ENCODE measurements around the gene TRIM34.
A peak's percentile ranks its signal among the peaks of the same experiment; 100 is the strongest.

The TRIM34 gene

DNA sequence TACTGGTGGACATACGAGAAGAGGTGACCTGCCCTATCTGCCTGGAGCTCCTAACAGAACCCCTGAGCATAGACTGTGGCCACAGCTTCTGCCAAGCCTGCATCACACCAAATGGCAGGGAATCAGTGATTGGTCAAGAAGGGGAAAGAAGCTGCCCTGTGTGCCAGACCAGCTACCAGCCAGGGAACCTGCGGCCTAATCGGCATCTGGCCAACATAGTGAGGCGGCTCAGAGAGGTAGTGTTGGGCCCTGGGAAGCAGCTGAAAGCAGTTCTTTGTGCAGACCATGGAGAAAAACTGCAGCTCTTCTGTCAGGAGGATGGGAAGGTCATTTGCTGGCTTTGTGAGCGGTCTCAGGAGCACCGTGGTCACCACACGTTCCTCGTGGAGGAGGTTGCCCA, 21.5 kb upstream of the TRIM34 start:
- Mint-ChIP-seq H3K36me3 (ENCODE audit: low read depth) (no peaks in the 10 kb centered on the region), H3K4me3 (no peak overlapping the region), H3K9me3 (no peaks in the 10 kb centered on the region), H3K27me3 (peaks cover 2% of the 10 kb centered on the region), H3K4me1 (no peaks in the 10 kb centered on the region), H3K27ac (no peak overlapping the region)
- DNase-seq, result no peak
- ATAC-seq, result no peak

DNA sequence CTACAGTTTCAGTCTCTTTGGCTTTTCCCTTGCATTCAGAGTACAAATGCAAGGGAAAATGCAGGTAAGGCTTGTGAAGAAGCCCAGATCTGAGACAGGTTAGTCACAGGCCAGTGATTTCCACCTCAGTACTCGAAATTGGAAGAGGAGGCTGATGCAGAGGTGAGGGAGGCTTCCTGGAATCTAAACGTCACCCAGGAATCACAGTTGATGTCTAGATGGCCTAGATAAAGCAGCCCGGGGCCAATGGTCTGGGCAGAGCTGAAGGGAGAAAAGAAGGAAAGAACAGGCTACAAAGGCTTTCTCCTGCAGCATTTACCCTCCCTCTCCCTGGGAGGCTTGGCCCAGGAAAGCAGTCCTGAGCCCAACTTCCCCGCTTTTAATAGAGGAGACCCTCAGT, 19.9 kb upstream of the TRIM34 start:
- no peak overlapping the region for H3K27ac Mint-ChIP-seq
- DNase-seq (no peak), ATAC-seq (no peak)
- H3K4me1 Mint-ChIP-seq, result no peaks in the 10 kb centered on the region
- H3K4me3 Mint-ChIP-seq, result no peak overlapping the region
- H3K36me3 Mint-ChIP-seq (ENCODE audit: low read depth), result no peaks in the 10 kb centered on the region
- H3K9me3 Mint-ChIP-seq, result no peaks in the 10 kb centered on the region
- H3K27me3 Mint-ChIP-seq, result no peaks in the 10 kb centered on the region

DNA sequence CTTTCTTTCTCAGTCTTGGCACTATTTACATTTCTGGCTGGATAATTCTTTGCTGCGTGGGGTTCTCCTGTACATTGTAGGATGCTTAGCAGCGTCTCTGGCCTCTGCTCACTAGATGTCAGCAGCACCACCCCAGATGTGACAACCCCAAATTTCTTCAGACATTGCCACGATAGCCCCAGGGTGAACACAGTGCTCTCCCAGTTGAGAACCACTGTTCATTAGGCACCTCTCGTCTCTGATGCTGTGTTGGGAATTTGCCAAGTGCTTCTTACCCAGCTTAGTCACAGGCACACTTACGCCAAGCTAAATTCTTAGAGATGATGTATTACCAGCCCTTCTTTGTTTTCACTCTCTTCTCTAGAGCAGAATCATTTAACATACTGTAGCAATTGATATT, 19.0 kb upstream of the TRIM34 start:
- Mint-ChIP-seq H3K4me1 (no peaks in the 10 kb centered on the region), H3K4me3 (no peak overlapping the region), H3K27me3 (no peaks in the 10 kb centered on the region), H3K27ac (no peak overlapping the region), H3K9me3 (no peaks in the 10 kb centered on the region), H3K36me3 (ENCODE audit: low read depth) (no peaks in the 10 kb centered on the region)
- DNase-seq, result no peak
- ATAC-seq, result peak; percentile 31

DNA sequence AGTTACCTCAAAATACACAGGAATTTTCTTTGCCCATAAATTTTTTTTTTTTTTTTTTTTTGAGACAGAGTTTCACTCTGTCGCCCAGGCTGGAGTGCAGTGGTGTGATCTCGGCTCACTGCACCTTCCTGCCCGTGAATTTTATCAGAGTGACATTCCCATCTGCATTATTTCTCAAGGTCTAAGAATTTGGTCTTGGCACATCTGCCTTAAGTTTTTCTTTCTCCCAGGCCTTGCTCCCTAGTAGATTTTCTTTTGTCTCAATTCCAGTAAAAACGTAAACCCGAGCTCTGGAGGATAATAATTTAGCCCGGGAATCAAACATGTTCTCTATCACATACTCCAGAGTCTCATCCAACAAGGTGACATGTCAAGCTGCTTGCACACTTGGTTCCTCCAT, 16.0 kb upstream of the TRIM34 start:
- DNase-seq, result no peak
- no peaks in the 10 kb centered on the region for H3K9me3 Mint-ChIP-seq
- no peak overlapping the region for H3K4me3 Mint-ChIP-seq
- H3K4me1 Mint-ChIP-seq, result no peaks in the 10 kb centered on the region
- H3K27me3 Mint-ChIP-seq, result no peaks in the 10 kb centered on the region
- ATAC-seq, result no peak
- H3K27ac Mint-ChIP-seq, result no peak overlapping the region
- H3K36me3 Mint-ChIP-seq (ENCODE audit: low read depth), result no peaks in the 10 kb centered on the region

DNA sequence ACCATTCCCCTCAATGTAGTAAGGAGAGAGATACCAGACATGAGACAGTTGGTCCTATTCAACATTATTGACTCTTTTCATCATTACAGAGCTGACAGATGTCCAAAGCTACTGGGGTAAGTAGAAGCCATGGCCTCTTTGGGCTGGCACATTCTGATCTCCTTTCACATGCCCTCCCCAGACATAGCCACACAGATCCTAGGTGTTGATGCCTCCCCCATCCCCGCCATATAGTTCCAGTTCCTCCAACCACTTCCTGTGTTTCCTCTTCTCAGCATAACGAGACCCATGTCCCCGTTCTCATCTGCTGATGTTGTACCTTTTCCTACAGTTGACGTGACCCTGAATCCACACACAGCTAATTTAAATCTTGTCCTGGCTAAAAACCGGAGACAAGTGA, 14.4 kb upstream of the TRIM34 start:
- Mint-ChIP-seq H3K4me3 (no peak overlapping the region), H3K36me3 (ENCODE audit: low read depth) (no peaks in the 10 kb centered on the region), H3K4me1 (no peaks in the 10 kb centered on the region), H3K27me3 (no peaks in the 10 kb centered on the region), H3K9me3 (no peaks in the 10 kb centered on the region), H3K27ac (no peak overlapping the region)
- ATAC-seq, result no peak
- no peak for DNase-seq

DNA sequence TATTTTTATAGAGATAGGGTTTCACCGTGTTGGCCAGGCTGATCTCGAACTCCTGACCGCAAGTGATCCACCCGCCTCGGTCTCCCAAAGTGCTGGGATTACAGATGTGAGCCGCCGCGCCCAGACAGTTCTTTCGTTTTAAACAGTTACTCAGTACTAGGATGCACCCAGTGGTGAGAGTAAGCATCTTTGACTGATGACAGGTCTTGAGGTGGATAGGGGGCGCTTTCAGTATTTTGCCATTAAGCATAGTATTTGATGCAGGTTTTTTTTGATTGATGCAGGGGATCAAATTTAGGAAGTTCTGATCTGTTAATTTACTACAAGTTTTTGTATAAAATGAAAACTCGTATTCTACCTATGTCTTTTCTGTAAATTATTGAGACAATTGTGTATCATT, 13.2 kb upstream of the TRIM34 start:
- no peak overlapping the region for H3K4me3 Mint-ChIP-seq
- H3K9me3 Mint-ChIP-seq, result no peaks in the 10 kb centered on the region
- no peak for DNase-seq
- no peak for ATAC-seq
- no peaks in the 10 kb centered on the region for H3K36me3 Mint-ChIP-seq (ENCODE audit: low read depth)
- H3K4me1 Mint-ChIP-seq, result no peaks in the 10 kb centered on the region
- no peaks in the 10 kb centered on the region for H3K27me3 Mint-ChIP-seq
- H3K27ac Mint-ChIP-seq, result no peak overlapping the region

DNA sequence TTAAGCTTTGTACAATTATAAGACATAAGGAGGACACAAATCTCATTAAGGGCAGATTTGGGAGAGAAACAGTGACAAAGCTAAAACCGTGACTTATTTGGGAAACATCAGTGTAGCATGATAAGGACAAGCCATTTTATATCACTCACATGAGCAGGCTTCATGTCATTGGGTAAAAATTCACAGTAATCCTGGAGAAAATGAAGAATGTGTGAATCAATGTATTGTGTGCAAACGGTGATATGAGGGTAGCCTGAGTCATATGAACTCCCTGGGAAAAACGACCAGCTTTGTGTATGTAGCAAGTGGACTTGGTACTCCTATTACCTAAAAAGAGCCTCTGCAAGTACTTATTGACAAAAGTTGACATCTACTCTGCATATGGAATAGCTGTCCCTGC, 6.0 kb upstream of the TRIM34 start:
- DNase-seq (no peak), ATAC-seq (no peak)
- H3K27me3 Mint-ChIP-seq, result no peaks in the 10 kb centered on the region
- H3K9me3 Mint-ChIP-seq, result no peaks in the 10 kb centered on the region
- no peak overlapping the region for H3K27ac Mint-ChIP-seq
- H3K36me3 Mint-ChIP-seq (ENCODE audit: low read depth), result no peaks in the 10 kb centered on the region
- no peak overlapping the region for H3K4me3 Mint-ChIP-seq
- H3K4me1 Mint-ChIP-seq, result peaks cover 3% of the 10 kb centered on the region

DNA sequence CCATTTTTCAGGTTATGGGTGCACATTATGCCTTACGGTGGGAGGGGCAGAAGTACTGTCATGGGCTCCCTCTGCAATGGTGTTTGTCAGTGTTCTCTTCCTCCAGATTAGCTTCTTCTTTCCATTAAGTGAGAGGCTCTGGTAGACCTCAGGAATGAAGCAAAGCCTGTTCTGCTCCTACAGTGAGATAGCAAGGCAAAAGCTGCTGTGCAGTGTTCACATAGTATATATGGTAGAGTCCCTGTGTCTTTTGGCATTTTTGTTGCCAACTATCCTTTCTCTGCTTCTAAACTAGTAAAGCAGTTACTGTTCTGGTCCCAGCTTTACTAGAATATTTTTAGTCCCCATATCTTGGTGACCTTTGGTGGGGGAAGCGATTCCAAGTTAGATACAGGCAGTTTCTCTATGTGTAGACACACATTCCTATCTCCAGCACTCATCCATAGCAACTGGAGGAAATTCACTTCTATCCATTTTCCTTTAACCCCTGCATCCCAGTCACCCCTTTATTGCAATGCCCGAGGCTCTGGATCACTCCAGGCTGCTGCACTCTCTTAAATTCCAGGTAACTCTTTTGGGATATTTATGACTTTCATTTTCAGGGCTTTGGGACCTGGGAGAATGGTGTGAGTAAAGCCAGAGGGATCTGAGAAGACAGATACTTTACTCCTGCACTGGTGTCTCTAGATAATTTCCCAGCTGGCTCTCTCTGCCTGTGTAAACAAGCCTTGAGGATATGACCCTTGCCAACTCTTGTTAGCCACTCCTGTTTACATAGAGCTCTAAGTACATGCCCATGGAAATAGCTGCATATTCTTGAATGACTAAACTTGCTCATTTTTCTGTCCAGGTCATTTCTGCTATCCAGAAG, 3.9 kb upstream of the TRIM34 start:
- peaks cover 20% of the 10 kb centered on the region for H3K4me1 Mint-ChIP-seq
- no peaks in the 10 kb centered on the region for H3K9me3 Mint-ChIP-seq
- H3K4me3 Mint-ChIP-seq, result no peak overlapping the region
- no peaks in the 10 kb centered on the region for H3K27me3 Mint-ChIP-seq
- no peaks in the 10 kb centered on the region for H3K36me3 Mint-ChIP-seq (ENCODE audit: low read depth)
- ATAC-seq (no peak), DNase-seq (no peak)
- H3K27ac Mint-ChIP-seq, result no peak overlapping the region

DNA sequence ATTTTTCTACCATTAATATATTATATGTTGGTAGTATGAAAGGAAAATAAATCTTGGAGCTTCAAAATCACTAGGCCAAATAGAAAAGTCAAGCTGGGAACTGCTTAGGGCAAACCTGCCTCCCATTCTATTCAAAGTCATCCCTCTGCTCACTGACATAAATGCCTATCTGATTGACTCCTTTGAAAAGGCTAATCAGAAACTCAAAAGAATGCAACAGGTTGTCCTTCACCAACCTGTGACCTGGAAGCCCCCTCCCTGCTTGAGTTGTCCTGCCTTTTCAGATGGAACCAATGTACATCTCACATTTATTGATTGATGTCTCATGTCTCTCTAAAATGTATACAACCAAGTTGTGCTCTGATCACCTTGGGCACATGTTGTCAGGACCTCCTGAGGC, 3.2 kb upstream of the TRIM34 start:
- no peaks in the 10 kb centered on the region for H3K9me3 Mint-ChIP-seq
- no peak for ATAC-seq
- H3K4me3 Mint-ChIP-seq, result no peak overlapping the region
- no peaks in the 10 kb centered on the region for H3K36me3 Mint-ChIP-seq (ENCODE audit: low read depth)
- H3K27me3 Mint-ChIP-seq, result no peaks in the 10 kb centered on the region
- no peak for DNase-seq
- H3K27ac Mint-ChIP-seq, result no peak overlapping the region
- peaks cover 27% of the 10 kb centered on the region for H3K4me1 Mint-ChIP-seq

DNA sequence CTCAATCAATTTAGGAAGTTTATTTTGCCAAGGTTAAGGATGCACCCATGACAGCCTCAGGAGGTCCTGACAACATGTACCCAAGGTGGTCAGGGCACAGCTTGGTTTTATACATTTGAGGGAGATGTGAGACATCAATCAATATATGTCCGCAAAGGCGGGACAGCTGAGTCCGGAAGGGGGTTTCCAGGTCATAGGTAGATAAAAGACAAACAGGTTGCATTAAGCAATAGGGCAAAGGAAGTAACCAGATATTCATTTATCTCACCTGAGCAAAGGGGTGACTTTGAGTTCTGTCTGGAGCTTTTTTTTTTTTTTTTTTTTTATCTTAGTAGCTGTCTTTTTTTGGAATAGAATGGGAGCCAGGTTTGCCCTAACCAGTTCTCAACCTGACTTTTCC, 2.0 kb upstream of the TRIM34 start:
- H3K27me3 Mint-ChIP-seq, result no peaks in the 10 kb centered on the region
- H3K36me3 Mint-ChIP-seq (ENCODE audit: low read depth), result peaks cover 2% of the 10 kb centered on the region
- peaks cover 39% of the 10 kb centered on the region for H3K4me1 Mint-ChIP-seq
- ATAC-seq (no peak), DNase-seq (no peak)
- no peak overlapping the region for H3K4me3 Mint-ChIP-seq
- no peaks in the 10 kb centered on the region for H3K9me3 Mint-ChIP-seq
- H3K27ac Mint-ChIP-seq, result no peak overlapping the region

DNA sequence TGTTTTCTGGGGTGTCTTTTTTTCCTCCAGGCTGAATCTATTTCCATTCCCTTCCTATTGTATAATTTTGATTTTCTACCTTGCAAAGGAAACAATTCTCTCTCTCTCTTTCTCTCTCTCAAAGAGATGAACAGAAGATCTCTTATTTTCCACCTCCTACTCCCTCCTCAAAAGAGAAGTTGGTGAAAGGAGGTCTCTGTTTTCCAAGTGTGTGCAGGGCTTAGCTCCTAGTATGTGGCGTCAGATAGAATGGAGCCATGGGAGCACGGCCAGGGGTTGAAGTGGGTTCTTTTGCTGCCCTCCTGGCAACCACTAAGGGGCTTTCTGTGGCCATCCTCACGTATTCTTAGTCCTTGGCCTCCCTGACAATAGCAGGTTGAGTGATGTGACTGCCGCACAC, 480 bp downstream of the TRIM34 start:
- no peak for ATAC-seq

DNA sequence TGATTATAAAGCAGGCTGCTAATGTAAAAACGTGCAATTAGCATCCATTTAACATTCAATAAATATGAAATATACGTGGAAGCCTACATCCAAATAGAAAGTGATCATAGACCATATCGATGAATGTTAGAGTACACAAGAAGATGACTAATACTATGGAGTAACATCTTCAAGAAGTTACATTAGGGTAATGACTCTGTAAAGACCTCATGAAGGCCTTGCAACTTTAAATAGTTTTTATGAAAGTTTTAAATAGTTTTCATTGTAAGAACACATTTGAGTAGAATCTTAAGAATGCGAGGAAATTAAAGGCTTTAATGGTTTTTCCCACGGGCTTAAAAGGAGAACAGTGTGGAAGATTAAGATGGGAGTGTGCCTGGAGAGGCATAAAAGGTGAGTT, 1.4 kb downstream of the TRIM34 start:
- Mint-ChIP-seq H3K4me1 (peaks cover 64% of the 10 kb centered on the region), H3K9me3 (no peaks in the 10 kb centered on the region)

More for the DNA sequence above, 480 bp downstream of the TRIM34 start:
- Mint-ChIP-seq H3K27me3 (no peaks in the 10 kb centered on the region), H3K36me3 (ENCODE audit: low read depth) (peaks cover 2% of the 10 kb centered on the region), H3K4me3 (peak overlapping the region; percentile 94), H3K9me3 (no peaks in the 10 kb centered on the region), H3K4me1 (peaks cover 56% of the 10 kb centered on the region), H3K27ac (peak overlapping the region; percentile 93)
- no peak for DNase-seq

DNA sequence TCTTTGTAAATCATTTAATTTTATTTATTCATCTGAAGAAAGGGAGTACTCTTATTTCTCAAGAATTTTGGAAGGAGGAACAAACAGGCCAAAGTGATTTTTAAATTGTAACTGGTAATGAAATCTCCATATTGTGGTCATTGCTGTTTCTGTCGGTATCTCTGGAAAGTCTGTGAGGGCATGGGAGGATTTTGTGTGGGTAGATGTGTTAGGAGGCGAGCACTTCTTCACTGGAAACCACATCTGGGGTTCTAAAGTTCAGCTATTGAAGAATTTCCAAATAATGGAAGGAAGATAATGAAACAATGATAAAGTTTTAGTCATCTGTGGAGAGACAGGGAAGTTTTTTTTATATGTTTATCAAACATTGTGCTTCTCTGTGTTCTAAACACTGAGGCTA, 6.6 kb downstream of the TRIM34 start:
- Mint-ChIP-seq H3K4me3 (peak overlapping the region; percentile 7), H3K27me3 (no peaks in the 10 kb centered on the region), H3K36me3 (ENCODE audit: low read depth) (peaks cover 22% of the 10 kb centered on the region), H3K4me1 (peaks cover 58% of the 10 kb centered on the region), H3K9me3 (no peaks in the 10 kb centered on the region), H3K27ac (peak overlapping the region; percentile 77)
- ATAC-seq (peak; percentile 70), DNase-seq (no peak)

More for the DNA sequence above, 1.4 kb downstream of the TRIM34 start:
- peaks cover 2% of the 10 kb centered on the region for H3K36me3 Mint-ChIP-seq (ENCODE audit: low read depth)
- peak overlapping the region; percentile 93 for H3K27ac Mint-ChIP-seq
- no peak for ATAC-seq
- no peaks in the 10 kb centered on the region for H3K27me3 Mint-ChIP-seq
- peak overlapping the region; percentile 94 for H3K4me3 Mint-ChIP-seq
- DNase-seq, result no peak

DNA sequence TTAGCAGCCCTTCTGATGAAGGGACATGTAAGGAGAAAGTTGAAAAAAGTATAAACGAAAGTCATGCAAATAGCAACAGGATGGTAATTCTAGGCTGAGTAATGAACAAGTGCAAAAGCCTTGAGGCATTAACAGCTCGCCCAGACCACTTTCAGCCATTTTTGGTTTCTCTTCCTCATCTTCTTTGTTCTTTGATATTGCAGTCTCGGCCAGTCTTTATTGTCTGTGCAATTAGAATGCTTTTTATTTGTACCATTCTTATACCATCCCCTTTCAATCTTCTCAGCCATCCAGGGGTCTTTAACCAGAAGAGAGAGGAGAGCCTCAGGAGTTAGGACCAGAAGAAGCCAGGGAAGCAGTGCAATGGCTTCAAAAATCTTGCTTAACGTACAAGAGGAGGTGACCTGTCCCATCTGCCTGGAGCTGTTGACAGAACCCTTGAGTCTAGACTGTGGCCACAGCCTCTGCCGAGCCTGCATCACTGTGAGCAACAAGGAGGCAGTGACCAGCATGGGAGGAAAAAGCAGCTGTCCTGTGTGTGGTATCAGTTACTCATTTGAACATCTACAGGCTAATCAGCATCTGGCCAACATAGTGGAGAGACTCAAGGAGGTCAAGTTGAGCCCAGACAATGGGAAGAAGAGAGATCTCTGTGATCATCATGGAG, 7.3 kb downstream of the TRIM34 start:
- H3K4me3 Mint-ChIP-seq, result peak overlapping the region; percentile 16
- peaks cover 51% of the 10 kb centered on the region for H3K4me1 Mint-ChIP-seq
- ATAC-seq, result peak; percentile 45
- no peaks in the 10 kb centered on the region for H3K9me3 Mint-ChIP-seq
- no peak for DNase-seq
- H3K27me3 Mint-ChIP-seq, result no peaks in the 10 kb centered on the region
- H3K36me3 Mint-ChIP-seq (ENCODE audit: low read depth), result peaks cover 21% of the 10 kb centered on the region
- peak overlapping the region; percentile 77 for H3K27ac Mint-ChIP-seq

DNA sequence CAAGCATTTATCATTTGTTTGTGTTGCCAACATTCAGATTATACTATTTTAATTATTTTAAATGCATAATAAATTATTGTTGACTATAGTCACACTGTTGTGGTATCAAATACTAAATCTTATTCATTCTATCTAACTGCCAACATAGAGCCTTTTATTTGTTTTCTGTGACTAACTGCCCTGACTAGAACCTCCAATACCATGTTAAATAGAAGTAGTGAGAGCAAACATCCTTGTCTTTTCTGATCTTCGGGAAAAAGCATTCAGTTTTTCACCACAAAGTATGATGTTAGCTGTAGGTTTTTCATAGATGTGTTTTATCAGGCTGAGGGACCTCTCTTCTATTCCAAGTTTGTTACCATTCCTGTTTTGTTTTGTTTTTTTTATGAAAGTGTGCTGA, 15.2 kb downstream of the TRIM34 start:
- H3K9me3 Mint-ChIP-seq, result no peaks in the 10 kb centered on the region

More for the DNA sequence above, 15.2 kb downstream of the TRIM34 start:
- H3K4me1 Mint-ChIP-seq, result peaks cover 8% of the 10 kb centered on the region
- no peak overlapping the region for H3K27ac Mint-ChIP-seq
- no peaks in the 10 kb centered on the region for H3K27me3 Mint-ChIP-seq
- ATAC-seq, result no peak
- H3K4me3 Mint-ChIP-seq, result no peak overlapping the region
- no peak for DNase-seq
- H3K36me3 Mint-ChIP-seq (ENCODE audit: low read depth), result peaks cover 46% of the 10 kb centered on the region

All from activated naive CD8-positive, alpha-beta T cell treated with anti-CD3 and anti-CD28 coated beads, Interleukin-2, amount 50 U/mL, for 24 hours (primary cell).